H9 (cell line): ENCODE data around the gene SIVA1. TPM values are rescaled to one million over a fixed set of nuclear protein-coding genes. Genes with fewer than 3 reads are reported as not detected.

Experiments
- DNase-seq: peaks from one replicate; pipeline ENCODE4 v3.0.0-alpha.2; 2017
- H2AFZ ChIP-seq: one replicate; pipeline ENCODE4 v1.6.1; 2013; ENCODE audit warnings: mild to moderate bottlenecking, low read length, control low read depth, moderate library complexity
- H2AK5ac ChIP-seq: 2 replicates; pipeline ENCODE4 v1.6.1; 2013; ENCODE audit warnings: low read length, control low read depth, mixed read lengths; ENCODE audit not compliant: insufficient read length
- H2BK120ac ChIP-seq: one replicate; pipeline ENCODE4 v1.6.1; 2013; ENCODE audit warnings: low read depth, mild to moderate bottlenecking, low read length, control low read depth, inconsistent platforms; ENCODE audit not compliant: poor library complexity, severe bottlenecking
- H2BK12ac ChIP-seq: 2 replicates; pipeline ENCODE4 v1.6.1; 2013; ENCODE audit warnings: low read length, control low read depth, mixed read lengths, low read depth; ENCODE audit not compliant: insufficient read length
- H2BK15ac ChIP-seq: 2 replicates; pipeline ENCODE4 v1.6.1; 2013; ENCODE audit warnings: low read depth, low read length, control low read depth
- H2BK20ac ChIP-seq: one replicate; pipeline ENCODE4 v1.6.1; 2013; ENCODE audit warnings: low read depth, mild to moderate bottlenecking, low read length, control low read depth, inconsistent platforms; ENCODE audit not compliant: poor library complexity, severe bottlenecking
- H2BK5ac ChIP-seq: 2 replicates; pipeline ENCODE4 v1.6.1; 2013; ENCODE audit warnings: low read length, control low read depth, mixed read lengths; ENCODE audit not compliant: insufficient read length
- H3K14ac ChIP-seq: 2 replicates; pipeline ENCODE4 v1.6.1; 2013; ENCODE audit warnings: low read length, control low read depth; ENCODE audit not compliant: insufficient read depth
- H3K18ac ChIP-seq: 2 replicates; pipeline ENCODE4 v1.6.1; 2013; ENCODE audit warnings: low read depth, mild to moderate bottlenecking, mixed read lengths, low read length, control low read depth; ENCODE audit not compliant: insufficient read length
- H3K23ac ChIP-seq: 2 replicates; pipeline ENCODE4 v1.6.1; 2013; ENCODE audit warnings: low read length, control low read depth, mixed read lengths, low read depth; ENCODE audit not compliant: insufficient read length
- H3K23me2 ChIP-seq: 2 replicates; pipeline ENCODE4 v1.6.1; 2013; ENCODE audit warnings: low read depth, mild to moderate bottlenecking, mixed read lengths, low read length, control low read depth; ENCODE audit not compliant: insufficient read length, poor library complexity, severe bottlenecking
- H3K27ac ChIP-seq: 2 replicates; pipeline ENCODE4 v1.5.1; 2013; ENCODE audit warnings: low read length, control low read depth, mixed read lengths, low read depth; ENCODE audit not compliant: insufficient read length
- H3K27me3 ChIP-seq: 2 replicates; pipeline ENCODE4 v1.6.1; 2013; ENCODE audit warnings: low read length, control low read depth, inconsistent platforms; ENCODE audit not compliant: insufficient read depth
- H3K4ac ChIP-seq: 2 replicates; pipeline ENCODE4 v1.6.1; 2013; ENCODE audit warnings: low read depth, mild to moderate bottlenecking, control low read depth, inconsistent platforms, low read length, moderate library complexity
- H3K4me1 ChIP-seq: 2 replicates; pipeline ENCODE4 v1.6.1; 2013; ENCODE audit warnings: low read length, control low read depth, inconsistent platforms; ENCODE audit not compliant: insufficient read depth
- H3K4me2 ChIP-seq: 2 replicates; pipeline ENCODE4 v1.6.1; 2013; ENCODE audit warnings: low read length, control low read depth, mixed read lengths; ENCODE audit not compliant: insufficient read length, insufficient read depth
- H3K56ac ChIP-seq: 2 replicates; pipeline ENCODE4 v1.6.1; 2013; ENCODE audit warnings: low read depth, mild to moderate bottlenecking, mixed read lengths, low read length, control low read depth; ENCODE audit not compliant: insufficient read length
- H3K79me1 ChIP-seq: 2 replicates; pipeline ENCODE4 v1.6.1; 2013; ENCODE audit warnings: low read depth, mild to moderate bottlenecking, moderate library complexity, low read length, control low read depth, inconsistent platforms; ENCODE audit not compliant: insufficient read depth, poor library complexity, severe bottlenecking
- H3K79me2 ChIP-seq: 2 replicates; pipeline ENCODE4 v1.6.1; 2013; ENCODE audit warnings: low read length, control low read depth, inconsistent platforms; ENCODE audit not compliant: insufficient read depth
- H3K9ac ChIP-seq: 2 replicates; pipeline ENCODE4 v1.6.1; 2013; ENCODE audit warnings: low read length, control low read depth, mixed read lengths; ENCODE audit not compliant: insufficient read length; ENCODE audit errors: extremely low read depth
- H3K9me3 ChIP-seq: one replicate; pipeline ENCODE4 v1.6.1; 2013; ENCODE audit warnings: low read depth, low read length, inconsistent platforms; ENCODE audit not compliant: control insufficient read depth
- H3T11ph ChIP-seq: one replicate; pipeline ENCODE4 v1.6.1; 2013; ENCODE audit warnings: mild to moderate bottlenecking, low read length, control low read depth, inconsistent platforms
- H4K20me1 ChIP-seq: one replicate; pipeline ENCODE4 v1.6.1; 2013; ENCODE audit not compliant: control insufficient read depth, insufficient read length, insufficient read depth
- H4K5ac ChIP-seq: 2 replicates; pipeline ENCODE4 v1.6.1; 2013; ENCODE audit warnings: low read depth, mild to moderate bottlenecking, mixed read lengths, low read length, control low read depth; ENCODE audit not compliant: insufficient read length
- H4K8ac ChIP-seq: replicated peaks from 2 replicates; pipeline ENCODE4 v1.6.1; 2013; ENCODE audit warnings: low read length, control low read depth, mixed read lengths, low read depth; ENCODE audit not compliant: insufficient read length
- H4K91ac ChIP-seq: 2 replicates; pipeline ENCODE4 v1.6.1; 2013; ENCODE audit warnings: low read depth, mild to moderate bottlenecking, moderate library complexity, mixed read lengths, low read length, control low read depth; ENCODE audit not compliant: insufficient read length
- H3K27ac Mint-ChIP-seq, 3 experiments: 2 replicates in 2 of 3; 3 replicates in 1 of 3; pipeline ENCODE4 v1.8.0; 2020 to 2021; ENCODE audit warnings: mixed read lengths in 3 of 3, mild to moderate bottlenecking in 1 of 3, moderate library complexity in 1 of 3
- H3K27me3 Mint-ChIP-seq: 2 replicates; pipeline ENCODE4 v1.8.0; 2021; ENCODE audit warnings: low read depth, mild to moderate bottlenecking, moderate library complexity, mixed read lengths
- H3K36me3 Mint-ChIP-seq, 3 experiments: 2 replicates in 2 of 3; 3 replicates in 1 of 3; pipeline ENCODE4 v1.8.0; 2020 to 2021; ENCODE audit warnings: low read depth in 3 of 3, mixed read lengths in 3 of 3; ENCODE audit not compliant: insufficient read depth in 1 of 3
- H3K4me1 Mint-ChIP-seq, 2 experiments: 2 replicates each; pipeline ENCODE4 v1.8.0; 2020; ENCODE audit warnings: mixed read lengths in 2 of 2
- H3K4me3 Mint-ChIP-seq, 2 experiments: 2 replicates in 1 of 2; 3 replicates in 1 of 2; pipeline ENCODE4 v1.8.0; 2020 to 2021; ENCODE audit warnings: mild to moderate bottlenecking in 2 of 2, mixed read lengths in 2 of 2, moderate library complexity in 1 of 2
- H3K9me3 Mint-ChIP-seq, 2 experiments: 2 replicates in 1 of 2; 3 replicates in 1 of 2; pipeline ENCODE4 v1.8.0; 2020; ENCODE audit warnings: mild to moderate bottlenecking in 2 of 2, mixed read lengths in 2 of 2, moderate library complexity in 1 of 2
- CTCF ChIP-seq: fragments of 200-600 bp; sonication (generic); conservative IDR thresholded peaks from 3 replicates; pipeline ENCODE4 v1.8.0; 2021; ENCODE audit warnings: antibody characterized with exemption, mild to moderate bottlenecking
- WGBS: extraction: QIAGEN DNeasy Blood & Tissue Kit; methylation state at CpG from one replicate; pipeline ENCODE4 v1.1.7; 2013; ENCODE audit warnings: missing lambda C conversion rate, low lambda C conversion rate, mixed read lengths; ENCODE audit not compliant: insufficient read length; ENCODE audit errors: extremely low coverage; 5-methylcytosine and 5-hydroxymethylcytosine counted together
- total RNA-seq: library from RNA; stranded (reverse); gene quantifications from 2 replicates; pipeline ENCODE4 v1.2.1, GENCODE V29; 2021

The SIVA1 gene
- total RNA-seq, 1 experiment from 2014 or later: 125 TPM

GRCh38 chr14:104780513-104781030 is 27.6 kb downstream of the SIVA1 start:
- H3K4me3 Mint-ChIP-seq: no peak overlapping the region
- Histone ChIP-seq H4K5ac (no peak overlapping the region), H2AK5ac (no peak overlapping the region), H3K27ac (no peak overlapping the region), H2AFZ (no peak overlapping the region), H3T11ph (no peak overlapping the region), H3K79me2 (no peaks in the 10 kb centered on the region), H2BK15ac (no peak overlapping the region), H4K20me1 (no peaks in the 10 kb centered on the region), H2BK20ac (no peak overlapping the region), H3K4me1 (no peaks in the 10 kb centered on the region), H3K14ac (no peak overlapping the region), H3K56ac (no peak overlapping the region), H3K79me1 (no peaks in the 10 kb centered on the region), H3K4ac (no peak overlapping the region), H3K9ac (no peak overlapping the region), H2BK120ac (no peak overlapping the region), H3K23ac (no peak overlapping the region), H2BK12ac (no peak overlapping the region), H3K4me2 (no peak overlapping the region), H3K23me2 (no peaks in the 10 kb centered on the region), H4K91ac (no peak overlapping the region), H3K9me3 (no peaks in the 10 kb centered on the region), H3K18ac (no peak overlapping the region), H4K8ac (no peak overlapping the region), H2BK5ac (no peak overlapping the region), H3K27me3 (no peaks in the 10 kb centered on the region)
- H3K9me3 Mint-ChIP-seq: no peaks in the 10 kb centered on the region
- H3K27ac Mint-ChIP-seq: no peak overlapping the region
- H3K4me1 Mint-ChIP-seq: no peaks in the 10 kb centered on the region
- no CpG with 5 or more reads among the region's 24 CpGs for WGBS
- peaks cover 3 to 14% (median 8%) of the 10 kb centered on the region in 3 experiments; a peak in 5 of 7 replicates for H3K36me3 Mint-ChIP-seq
- TF ChIP-seq CTCF: no peak
- no peak for DNase-seq
- no peaks in the 10 kb centered on the region for H3K27me3 Mint-ChIP-seq
